Stimulated activated CD8-positive, alpha-beta memory T cell treated with anti-CD3 and anti-CD28 coated beads, Interleukin-2, amount 100 ng/mL, for 1 hour (primary cell): ENCODE data around the gene RHOB.
A peak's percentile ranks its signal among the peaks of the same experiment; 100 is the strongest.
"Not testable (repeated sequence)": the region's sequence is repeated elsewhere in the genome, so short reads cannot be mapped to it uniquely, and the experiment has no call there.

Source experiments
- DNase-seq, 2 donors: peaks; one replicate each; pipeline ENCODE4 v3.0.0-alpha.2; 2020; ENCODE audit warnings: low read depth in 2 of 2

RHOB gene

DNA sequence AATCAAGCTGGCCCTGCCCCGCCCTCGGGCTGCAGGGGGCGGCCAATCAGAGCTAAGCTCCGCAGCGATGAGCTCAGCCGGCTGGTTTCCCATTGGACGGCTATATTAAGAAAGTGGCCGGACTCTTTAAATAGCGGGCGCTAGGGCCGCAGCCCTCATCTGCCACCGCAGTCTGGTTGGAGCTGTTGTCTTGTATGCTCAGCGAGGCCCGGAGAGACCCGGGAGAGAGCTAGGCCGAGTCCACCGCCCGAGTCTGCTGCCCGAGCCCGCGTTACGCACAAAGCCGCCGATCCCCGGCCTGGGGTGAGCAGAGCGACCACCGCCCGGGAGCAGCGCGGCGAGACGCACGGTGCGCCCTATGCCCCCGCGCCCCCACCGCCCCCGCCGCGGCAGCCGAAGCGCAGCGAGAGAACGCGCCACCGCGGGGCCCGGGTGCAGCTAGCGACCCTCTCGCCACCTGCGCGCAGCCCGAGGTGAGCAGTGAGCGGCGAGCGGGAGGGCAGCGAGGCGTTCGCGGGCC is at the start of gene RHOB:
TSS of gene RHOB (plus strand) at position 158 of the 520 bp plus-strand sequence. CDS start 392 bp downstream, outside the sequence.
- peak; percentile 73 to 80 for DNase-seq

DNA sequence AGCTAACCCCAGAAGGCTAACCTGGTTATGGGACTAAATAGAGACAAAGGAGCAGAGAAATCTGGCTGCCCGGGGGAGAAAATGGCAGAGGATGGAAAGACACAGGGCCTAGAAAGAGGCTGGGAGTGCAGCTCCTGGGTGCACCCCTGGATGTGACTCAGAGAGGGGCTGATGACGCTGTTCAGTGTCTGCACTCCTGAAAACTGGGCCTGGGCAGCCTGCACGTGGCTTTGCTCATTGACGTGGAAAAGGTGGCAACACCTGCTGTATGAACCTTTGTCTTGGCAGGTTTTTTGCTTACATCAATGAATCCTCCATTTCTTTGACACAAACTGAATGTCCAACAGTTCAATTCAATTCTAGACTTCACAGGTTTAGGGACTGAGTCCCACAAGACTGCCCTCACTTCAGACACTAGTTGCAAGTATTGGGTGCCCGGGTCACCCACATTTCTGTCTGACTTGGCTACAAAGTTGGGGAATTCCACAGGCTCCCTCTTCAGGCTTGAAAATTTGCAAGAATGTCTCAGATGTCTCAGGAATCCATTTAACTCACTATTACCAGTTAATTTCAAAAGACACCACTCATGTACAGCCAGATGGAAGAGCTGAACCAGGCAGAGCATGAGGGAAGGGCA is 48.9 kb upstream of the RHOB start:
- DNase-seq = no peak

DNA sequence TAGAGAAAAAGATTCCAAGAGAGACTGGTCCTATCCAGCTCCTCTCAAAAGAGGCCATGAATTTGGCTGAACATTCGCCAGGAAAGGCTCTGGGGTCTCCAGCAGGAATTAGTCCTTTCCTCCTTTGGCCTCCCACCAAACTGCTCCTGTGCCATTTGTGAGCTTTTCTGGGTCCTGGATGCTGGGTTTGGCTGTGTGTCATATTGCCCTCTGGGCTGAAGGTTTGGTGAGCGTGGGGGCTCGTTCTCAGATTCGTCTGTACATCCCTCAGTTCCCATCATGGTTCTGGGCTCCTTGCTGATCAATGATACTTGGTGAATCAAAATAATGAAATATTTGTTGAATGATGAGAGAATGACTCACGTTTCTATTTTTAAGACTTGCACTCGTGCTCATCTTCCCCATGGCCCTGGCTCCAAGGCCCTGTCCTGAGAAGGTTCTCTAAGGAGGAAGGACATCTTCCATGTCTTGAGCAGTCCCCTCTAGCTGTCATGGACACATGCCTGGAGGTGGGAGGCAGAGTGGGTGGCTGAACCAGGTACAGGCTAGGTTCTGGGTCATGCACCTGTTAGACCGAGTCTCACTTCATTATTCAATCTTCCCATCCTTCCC is 47.8 kb upstream of the RHOB start:
- no peak for DNase-seq

DNA sequence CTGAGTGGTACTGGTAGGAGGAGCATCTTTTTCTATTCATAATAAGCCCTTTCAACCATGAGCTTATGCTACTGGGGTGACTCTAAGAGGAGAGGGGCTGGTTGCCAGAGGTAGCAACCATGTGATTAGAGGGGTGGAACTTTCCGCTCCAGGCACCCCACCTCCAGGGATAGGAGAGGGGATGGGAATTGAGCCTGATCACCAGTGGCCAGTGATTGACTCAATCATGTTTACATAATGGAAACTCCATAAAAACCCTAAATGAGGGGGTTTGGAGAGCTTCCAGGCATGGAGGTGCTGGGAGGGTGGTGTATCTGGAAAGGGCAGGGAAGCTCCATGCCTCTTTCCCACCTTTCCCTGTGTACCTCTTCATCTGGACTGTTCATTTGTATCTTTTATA is 46.6 kb upstream of the RHOB start:
- DNase-seq = no peak

DNA sequence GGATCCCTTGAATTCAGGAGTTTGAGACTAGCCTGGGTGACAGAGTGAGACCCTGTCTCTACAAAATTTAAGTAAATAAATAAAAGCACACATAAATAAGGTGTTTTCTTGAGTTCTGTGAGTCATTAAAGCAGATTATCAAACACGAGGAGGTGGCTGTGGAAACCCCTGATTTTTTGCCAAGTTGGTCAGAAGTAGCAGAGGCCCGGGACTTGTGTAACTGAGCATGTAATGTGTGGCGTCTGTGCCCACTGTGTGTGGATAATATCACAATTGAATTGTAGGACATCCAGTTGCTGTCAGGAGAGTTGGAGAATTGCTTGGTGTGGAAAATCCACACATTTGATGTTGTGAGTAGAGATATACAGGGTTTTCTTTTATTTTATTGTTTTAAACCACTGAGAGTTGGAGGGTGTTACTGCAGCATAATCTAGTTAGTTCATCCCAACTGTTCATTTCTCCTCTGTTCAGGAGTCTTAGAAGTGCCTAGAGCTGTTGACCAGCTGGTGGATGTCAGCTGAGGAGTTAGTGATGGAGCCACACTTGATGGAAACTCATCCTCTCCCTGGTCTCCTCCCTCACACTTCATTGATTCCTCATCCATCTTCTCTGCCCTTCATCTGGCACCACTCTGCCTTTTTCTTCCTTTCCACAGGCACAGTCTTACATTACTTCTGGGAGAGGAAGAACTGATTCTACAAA is 45.9 kb upstream of the RHOB start:
- no peak for DNase-seq

DNA sequence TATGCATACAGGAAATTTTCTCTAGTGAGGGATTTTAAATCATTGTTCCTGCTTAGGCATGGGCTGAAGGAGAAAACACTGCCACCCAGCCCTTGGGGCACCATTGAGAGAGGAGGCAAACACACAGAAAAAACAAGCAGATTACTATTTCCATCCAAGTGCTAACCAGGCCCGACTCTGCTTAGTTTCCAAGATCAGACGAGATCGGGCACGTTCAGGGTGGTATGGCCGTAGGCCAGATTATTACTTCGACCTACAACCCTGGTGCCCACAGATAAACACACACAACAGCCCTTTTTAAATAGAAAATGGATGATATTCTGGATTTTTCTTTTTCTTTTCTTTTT is 45.4 kb upstream of the RHOB start:
- no peak for DNase-seq

DNA sequence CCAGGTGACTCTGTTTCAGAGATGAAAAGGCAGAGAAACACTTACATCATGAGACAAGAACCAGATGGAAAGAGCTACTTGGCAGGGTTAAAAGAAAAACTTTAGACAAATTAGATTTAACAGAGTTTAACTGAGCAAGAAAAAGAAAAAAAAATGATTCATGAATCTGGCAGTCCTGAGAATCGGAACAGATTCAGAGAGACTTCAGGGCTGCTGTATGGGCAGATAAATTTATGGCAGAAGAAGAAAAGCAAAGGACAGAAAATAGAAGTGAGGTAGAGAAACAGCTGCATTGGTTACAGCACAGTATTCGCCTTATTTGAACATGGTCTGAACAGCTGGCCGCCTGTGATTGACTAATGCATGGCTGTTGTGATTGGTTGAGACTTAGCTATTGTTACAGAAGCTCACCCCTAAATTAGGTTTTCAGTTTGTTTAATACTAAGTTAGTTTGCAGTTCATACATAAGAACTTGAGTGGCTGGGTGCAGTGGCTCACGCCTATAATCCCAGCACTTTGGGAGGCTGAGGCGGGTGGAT is 43.0 kb upstream of the RHOB start:
- DNase-seq = no peak

DNA sequence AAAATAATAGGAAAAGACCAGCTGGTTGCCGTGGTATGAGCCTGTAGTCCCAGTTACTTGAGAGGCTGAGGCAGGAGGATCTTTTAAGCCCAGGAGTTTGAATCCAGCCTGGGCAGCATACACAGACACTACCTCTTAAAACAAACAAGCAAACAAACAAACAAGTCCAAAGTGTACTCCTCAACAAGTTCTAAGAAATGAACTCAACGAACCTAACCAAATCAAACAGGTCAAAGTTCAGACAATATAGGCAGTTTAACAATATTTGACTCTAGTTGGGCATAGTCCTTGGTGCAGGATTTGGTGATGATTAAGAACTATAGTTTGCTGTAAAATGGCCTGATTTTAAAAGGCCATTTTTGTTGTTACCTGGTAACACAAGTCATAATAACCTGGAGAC is 41.9 kb upstream of the RHOB start:
- DNase-seq = no peak

DNA sequence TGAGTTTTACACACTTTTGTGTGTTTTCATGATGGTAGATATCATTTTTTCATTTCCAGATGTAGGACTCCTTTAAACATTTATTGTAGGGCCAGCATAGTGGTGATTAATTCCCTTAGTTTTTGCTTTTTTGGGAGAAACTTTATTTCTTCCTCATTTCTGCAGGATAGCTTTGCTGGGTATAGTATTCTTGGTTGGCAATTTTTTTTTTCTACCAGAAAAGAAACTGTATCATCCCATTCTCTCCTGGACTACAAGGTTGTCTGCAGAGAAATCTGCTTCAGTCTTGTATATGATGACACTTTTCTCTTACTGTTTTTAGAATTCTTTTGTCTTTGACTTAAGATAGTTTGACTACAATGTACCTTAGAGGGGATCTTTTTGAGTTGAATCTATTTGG is 37.8 kb upstream of the RHOB start:
- no peak for DNase-seq

DNA sequence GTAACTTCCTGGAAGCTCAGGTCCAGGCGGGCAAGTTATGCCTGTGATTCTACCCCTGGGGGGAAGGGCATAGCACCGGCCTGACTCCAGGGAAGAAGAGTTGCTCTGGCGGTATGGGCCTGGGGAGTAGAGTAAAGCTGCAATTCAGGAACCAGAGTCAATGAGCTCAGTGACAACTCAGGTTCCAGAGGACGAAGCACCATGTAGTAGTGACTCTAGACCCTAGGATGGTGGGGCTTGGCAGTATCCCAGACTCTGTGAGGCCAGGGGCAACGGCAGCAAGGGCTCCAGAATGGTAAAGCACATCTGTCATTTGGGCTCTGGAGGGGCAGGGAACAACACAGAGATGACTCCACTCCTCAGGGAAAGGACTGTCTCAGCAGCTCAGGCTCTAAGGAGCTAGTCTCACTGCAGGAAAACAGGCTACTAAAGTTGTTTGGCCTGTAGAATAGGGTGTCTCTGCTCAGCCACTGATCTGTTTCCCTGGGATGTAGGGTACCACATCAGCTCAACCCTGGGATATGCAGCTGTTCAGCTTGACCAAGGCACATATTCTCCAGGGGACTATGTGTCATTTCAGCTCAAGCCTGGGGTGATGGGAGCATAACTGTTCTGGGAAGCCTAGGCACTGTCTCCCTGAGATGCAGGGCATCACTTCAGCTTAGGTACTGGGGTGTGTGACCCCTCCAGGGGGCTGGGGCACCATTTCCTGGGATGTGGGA is 36.2 kb upstream of the RHOB start:
- no peak for DNase-seq

DNA sequence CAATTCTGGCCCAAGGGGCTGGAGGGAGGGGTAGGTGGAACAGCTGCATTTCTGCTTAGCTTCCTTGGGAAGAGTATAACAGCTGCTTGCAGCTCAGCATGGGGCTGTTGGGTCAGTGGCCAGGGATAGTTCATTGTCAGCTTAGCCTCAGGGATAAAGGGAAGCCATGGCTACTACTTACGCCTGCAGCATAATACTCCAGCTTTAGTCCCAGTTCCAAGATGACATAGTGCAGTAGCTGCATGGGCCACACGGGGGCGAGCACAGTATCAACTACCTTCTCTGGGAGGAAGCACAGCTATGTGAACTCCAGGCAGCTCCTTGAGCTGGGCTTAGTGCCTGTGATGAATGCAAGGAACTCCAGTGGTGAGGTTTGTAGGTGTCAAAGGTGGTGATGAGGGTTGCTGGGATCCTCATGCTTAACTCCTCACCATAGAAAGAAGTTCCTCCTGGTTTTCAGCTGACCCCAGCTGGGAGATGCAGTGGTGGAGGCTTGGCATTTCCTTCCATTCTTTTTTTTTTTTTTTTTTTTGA is 35.4 kb upstream of the RHOB start:
- peak; percentile 28 to 44 for DNase-seq

DNA sequence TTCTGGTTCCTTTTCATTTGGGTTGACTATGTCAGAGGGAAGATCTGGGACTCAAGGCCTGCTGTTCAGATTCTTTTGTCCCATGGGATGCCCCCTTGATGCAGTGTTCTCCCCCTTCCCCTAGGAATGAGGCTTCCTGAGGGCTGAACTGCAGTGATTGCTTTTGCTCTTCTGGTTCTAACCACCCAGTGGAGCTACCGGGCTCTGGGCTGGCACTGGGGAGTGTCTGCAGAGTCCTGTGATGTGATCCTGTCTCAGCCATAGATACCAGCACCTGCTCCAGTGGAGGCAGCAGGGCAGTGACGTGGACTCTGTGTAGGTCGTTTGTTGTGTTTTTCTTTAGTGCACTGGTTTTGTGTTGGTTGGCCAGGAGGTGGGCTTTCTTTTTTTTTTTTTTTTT is 32.1 kb upstream of the RHOB start:
- DNase-seq = no peak

DNA sequence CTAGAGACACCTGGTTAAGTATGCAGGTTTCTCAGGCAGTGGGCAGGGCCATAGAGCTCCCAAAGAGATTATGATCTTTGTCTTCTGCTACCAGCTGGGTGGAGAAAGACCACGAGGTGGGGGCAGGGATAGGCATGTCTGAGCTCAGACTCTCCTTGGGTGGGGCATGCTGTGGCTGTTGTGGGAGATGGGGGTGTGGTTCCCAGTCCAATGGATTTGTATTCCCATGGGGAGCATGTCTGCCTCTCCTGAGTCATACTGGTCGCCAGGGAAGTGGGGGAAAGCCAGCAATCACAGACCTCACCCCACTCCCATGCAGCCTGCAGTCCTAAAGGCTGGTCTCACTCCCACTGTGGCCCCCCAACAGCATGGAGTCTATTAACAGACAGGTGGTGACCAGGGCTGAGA is 31.4 kb upstream of the RHOB start:
- DNase-seq = no peak

DNA sequence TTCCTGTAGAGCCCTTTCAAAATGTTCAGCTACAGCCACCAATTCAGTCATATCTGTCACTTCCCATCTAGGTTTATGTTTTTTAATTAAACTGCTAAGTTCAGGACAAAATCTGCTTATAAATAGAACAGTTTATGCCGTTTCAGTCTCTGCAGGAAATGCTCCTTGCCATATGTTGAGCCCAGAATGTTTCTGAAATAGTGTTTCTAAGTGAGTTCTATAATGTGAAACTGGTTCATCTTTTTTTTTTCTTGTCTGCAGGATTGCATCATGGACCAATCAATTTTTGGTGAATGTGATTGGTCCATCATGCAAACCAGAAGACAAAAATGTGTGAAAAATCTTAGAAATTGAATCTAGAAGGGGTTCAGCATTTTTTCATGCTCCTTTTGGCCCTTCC is 30.2 kb upstream of the RHOB start:
- DNase-seq = no peak

DNA sequence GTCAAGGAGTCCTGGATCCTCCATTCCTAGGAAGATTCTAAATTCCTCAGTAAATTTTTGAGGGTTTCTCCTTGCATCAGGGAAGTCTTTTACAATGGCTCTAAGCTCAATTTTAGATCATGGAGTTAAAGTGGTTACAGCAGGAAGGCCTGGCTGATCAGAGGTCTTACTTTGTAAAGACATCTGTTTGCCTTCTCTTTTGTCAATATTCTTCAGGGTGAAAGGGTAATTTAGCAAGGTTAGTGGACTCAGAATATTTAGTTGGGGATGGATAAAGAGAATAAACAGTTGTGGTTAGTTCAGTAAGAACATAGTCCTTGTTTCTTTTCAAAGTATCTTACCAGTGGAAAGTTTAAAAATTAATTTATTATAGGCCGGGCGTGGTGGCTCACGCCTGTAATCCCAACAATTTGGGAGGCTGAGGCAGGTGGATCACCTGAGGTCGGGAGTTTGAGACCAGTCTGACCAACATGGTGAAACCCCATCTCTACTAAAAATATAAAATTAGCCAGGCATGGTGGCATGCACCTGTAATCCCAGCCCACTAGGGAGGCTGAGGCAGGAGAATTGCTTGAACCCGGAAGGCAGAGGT is 29.5 kb upstream of the RHOB start:
- not testable (repeated sequence) for DNase-seq

DNA sequence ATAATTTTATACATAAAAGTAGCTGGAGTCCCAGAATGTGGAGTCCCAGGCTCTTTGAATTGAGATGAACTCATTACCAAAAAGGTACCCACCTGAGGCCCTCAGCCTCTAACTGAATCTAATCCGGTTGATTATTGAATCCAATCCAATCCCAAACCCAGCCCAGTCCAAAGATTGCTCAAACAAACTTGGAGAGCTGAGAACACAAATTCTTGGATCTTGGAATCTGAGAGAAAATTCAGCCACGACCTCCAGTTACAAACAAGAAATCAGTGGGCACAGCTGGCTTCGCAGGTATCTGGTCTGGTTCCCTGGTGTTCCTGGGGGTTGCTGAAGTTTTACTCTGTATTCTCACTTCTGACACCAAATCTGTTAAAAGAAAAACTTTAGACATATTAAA is 28.4 kb upstream of the RHOB start:
- no peak for DNase-seq

DNA sequence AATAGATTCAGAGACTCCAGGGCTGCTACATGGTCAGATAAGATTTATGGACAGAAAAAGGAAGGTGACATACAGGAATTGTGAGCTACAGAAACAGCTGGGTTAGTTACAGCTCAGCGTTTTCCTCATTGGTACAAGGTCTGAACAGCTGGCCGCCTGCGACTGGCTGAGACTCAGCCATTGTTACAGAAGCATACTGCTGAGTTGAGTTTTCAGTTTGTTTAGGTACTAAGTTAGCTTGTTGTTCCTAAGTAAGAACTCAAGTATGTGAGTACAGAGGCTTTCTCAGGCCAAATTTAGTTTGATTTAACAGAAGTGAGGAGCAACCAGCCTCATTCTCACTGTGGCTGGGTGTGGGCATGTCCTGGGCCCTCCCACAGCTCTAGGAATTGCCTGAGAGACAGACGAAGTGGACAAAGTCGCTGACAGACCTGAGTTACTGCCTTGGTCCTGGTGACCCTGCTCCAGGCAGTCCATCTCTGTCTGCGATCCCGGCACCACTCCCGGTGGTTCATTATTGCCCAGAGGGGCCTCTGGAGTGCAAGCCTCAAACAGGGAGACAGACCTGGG is 27.8 kb upstream of the RHOB start:
- no peak for DNase-seq

DNA sequence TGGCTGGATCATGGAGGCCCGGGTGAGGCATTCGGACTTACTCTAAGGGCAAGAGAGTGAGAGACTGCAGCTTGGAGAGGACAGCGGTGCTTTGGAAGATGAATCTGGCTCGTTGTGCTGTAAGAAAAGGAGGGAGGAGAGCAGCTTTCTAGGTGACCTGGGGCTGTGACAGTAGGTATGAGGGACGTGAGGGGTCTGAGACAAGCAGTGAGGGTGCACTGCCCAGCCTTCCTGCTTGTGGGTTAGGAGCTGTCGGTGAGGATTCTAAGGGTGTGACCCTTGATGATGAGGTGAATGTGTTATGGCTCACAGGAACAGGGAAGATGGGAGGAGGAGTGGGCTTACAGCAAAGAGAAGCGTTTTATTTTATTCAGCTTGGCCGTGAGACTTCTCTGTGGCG is 27.1 kb upstream of the RHOB start:
- DNase-seq = no peak

DNA sequence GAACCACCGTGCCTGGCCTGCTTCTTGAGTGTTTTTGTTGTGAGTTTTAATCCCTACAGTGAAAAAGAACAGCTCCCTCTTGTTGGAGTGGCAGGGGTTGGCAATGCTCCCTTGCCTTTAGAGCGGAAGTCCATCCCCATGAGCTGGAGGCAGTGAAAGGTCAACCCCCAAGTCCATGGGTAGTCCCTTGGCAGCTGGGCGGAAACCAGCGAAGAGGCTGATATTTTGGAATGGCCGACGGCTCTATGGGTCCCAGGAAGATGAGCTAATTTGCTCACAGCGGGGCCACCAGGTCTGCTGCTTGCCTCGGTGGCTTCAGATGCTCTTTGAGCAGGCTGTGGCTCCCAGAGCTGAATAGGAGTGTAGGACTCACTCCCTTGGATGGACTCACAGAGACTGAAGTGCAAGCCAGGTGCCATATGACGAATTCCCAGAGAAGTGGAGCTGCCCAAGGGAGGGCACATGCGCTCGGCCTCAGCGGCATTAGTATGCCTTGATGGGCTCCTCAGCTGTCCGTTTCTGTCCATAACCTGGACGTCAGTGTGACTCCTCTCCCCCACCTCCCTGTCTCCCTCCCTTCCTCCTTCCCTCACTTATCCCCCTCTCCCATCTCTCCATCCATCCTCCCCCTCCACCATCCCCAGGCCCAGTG is 25.4 kb upstream of the RHOB start:
- DNase-seq = no peak

DNA sequence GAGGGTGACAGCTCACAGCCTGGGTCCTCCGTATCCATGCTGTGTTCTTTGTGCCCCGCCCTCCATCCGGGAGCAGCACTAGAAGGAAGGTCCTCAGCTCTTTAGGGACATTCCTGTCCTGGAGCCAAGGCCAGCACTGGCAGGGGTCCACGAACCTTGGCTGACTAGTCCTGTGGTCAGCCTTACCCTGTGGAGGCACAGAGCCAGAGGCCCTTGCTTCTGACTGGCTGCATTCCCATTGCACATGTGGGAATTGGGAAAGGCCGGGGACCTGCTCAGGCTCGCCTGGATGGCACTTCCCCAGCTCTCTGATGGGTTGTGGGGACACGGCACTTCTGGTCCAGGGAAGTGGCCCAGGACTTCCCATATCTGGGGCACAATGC is 24.9 kb upstream of the RHOB start:
- DNase-seq = no peak
